Subcutaneous abdominal adipose tissue (tissue), 5 donors: ENCODE measurements around the gene COL28A1.

ENCODE experiments used
- H3K27ac ChIP-seq: one replicate; pipeline ENCODE4 v1.7.0; 2013; ENCODE audit warnings: low read depth, mild to moderate bottlenecking, inconsistent platforms, low read length, moderate library complexity
- H3K27me3 ChIP-seq, 5 donors: one replicate each; pipeline ENCODE4 v1.7.0; 2013; ENCODE audit warnings: low read length in 5 of 5, inconsistent platforms in 1 of 5; ENCODE audit not compliant: control insufficient read depth in 5 of 5, insufficient read depth in 4 of 5
- H3K36me3 ChIP-seq, 5 donors: one replicate each; pipeline ENCODE4 v1.7.0; 2013; ENCODE audit warnings: low read length in 5 of 5; ENCODE audit not compliant: control insufficient read depth in 5 of 5, insufficient read depth in 5 of 5
- H3K4me1 ChIP-seq, 5 donors: one replicate each; pipeline ENCODE4 v1.7.0; 2013; ENCODE audit warnings: low read length in 5 of 5, mild to moderate bottlenecking in 3 of 5, moderate library complexity in 1 of 5; ENCODE audit not compliant: control insufficient read depth in 5 of 5, insufficient read depth in 5 of 5
- H3K4me3 ChIP-seq, 5 donors: one replicate each; pipeline ENCODE4 v1.7.0; 2013; ENCODE audit warnings: low read length in 5 of 5, low read depth in 1 of 5
- H3K9ac ChIP-seq, 5 donors: one replicate each; pipeline ENCODE4 v1.7.0; 2013; ENCODE audit warnings: low read length in 5 of 5, mild to moderate bottlenecking in 4 of 5, moderate library complexity in 3 of 5
- H3K9me3 ChIP-seq, 5 donors: one replicate each; pipeline ENCODE4 v1.7.0; 2013; ENCODE audit warnings: low read length in 5 of 5; ENCODE audit not compliant: control insufficient read depth in 5 of 5
- donor health status: healthy.
- donor health status: healthy.
- donor health status: healthy.
- donor health status: healthy.
- donor health status: healthy.

The COL28A1 gene

DNA sequence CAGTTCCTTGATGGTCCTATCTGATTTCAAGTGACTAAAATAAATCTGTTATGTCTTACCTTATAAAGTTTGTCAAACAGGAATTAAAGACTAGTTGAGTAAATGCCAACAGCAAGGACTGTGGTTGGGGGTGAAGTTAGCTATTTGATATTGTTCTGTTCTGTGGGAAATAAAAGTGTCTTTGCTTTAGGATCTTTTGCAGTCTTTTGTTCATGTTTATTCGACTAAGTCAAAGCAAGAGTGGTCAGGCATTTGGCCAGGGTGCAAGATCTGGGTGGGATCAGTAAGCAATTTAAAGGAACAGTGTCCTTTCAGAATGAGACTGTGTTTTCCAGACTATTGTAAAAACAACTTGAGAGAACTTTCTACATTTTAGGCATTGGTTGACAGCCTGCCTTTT is at the start of gene COL28A1:
Gene COL28A1 (minus strand): TSS at position 183 of the 400 bp plus-strand sequence. CDS start 2,998 bp downstream, outside the sequence.
- Histone ChIP-seq H3K27ac (no peak within 1 kb of the TSS), H3K9me3 (no peaks in the 10 kb centered on the region), H3K9ac (no peak within 1 kb of the TSS), H3K4me3 (no peak within 1 kb of the TSS), H3K4me1 (no peaks in the 10 kb centered on the region), H3K36me3 (no peaks in the 10 kb centered on the region), H3K27me3 (no peaks in the 10 kb centered on the region)

DNA sequence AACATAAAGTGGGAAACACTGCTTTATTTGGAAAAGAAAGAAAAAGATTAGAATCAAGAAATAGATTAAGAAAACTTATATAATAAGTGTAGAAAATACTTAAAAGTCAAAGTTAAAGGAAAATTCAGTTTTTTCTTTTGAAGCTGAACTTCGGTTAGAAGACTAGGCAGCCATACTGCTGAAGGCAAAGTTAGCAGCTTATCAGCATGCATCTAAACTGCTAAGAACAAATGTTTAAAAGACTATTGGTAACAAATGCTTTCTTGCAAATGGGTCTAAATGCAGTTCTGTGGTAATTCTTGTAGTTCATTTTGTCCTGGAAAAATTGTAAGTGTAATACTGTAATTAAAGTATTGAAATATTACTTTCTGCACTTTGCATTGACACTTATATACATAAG is 49.0 kb upstream of the COL28A1 start:
- H3K9me3 ChIP-seq = no peaks in the 10 kb centered on the region
- H3K27ac ChIP-seq = no peak overlapping the region
- H3K4me3 ChIP-seq = no peak overlapping the region
- no peaks in the 10 kb centered on the region for H3K27me3 ChIP-seq
- H3K36me3 ChIP-seq = peaks cover 0 to 10% (median 1%) of the 10 kb centered on the region in 5 donors
- H3K4me1 ChIP-seq = no peaks in the 10 kb centered on the region
- H3K9ac ChIP-seq = no peak overlapping the region

DNA sequence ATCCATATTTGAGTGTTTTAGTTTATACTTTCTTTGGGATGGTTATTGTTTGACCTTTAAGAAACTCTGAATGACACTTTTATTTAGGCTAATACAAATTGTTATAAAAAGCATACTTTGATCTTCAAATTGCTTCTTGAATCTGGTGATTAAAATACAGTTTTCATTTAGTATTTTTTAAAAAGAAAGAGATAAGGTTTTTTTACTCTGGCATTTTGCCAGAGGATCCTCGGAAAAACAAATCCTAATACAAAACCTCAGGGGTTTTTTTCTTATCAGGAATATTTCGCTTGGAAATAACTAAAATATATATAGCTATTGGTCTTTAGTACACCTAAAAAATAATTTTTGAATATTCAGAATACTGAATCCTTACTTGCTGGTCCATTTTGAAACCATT is 48.1 kb upstream of the COL28A1 start:
- H3K27ac ChIP-seq = no peak overlapping the region
- peaks cover 0 to 4% (median 0%) of the 10 kb centered on the region in 5 donors for H3K36me3 ChIP-seq

DNA sequence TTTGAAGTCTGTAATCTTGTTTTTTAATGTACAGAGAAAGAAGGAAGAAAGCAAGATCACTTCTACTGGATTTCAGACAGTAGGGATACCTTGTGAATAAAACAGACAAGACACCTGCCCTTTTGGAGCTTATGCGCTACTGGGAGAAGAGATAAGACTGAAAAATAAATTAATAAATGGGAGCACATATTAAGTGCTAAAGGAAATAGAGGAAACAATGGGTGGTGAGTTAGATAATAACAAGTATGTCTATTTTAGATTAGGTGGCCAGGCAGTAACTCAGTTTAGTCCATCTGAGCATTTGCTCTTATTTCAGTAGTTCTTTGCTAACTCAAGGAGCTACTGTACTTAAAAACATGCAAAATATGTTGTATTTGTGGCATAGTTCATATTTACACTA is 46.9 kb upstream of the COL28A1 start:
- H3K36me3 ChIP-seq = peaks cover 0 to 4% (median 0%) of the 10 kb centered on the region in 5 donors
- H3K4me1 ChIP-seq = no peaks in the 10 kb centered on the region
- H3K27me3 ChIP-seq = no peaks in the 10 kb centered on the region
- H3K4me3 ChIP-seq = no peak overlapping the region
- no peak overlapping the region for H3K27ac ChIP-seq
- peak overlapping the region in 1 of 5 donors; percentile 30 for H3K9ac ChIP-seq
- H3K9me3 ChIP-seq = no peaks in the 10 kb centered on the region

More for the DNA sequence above, 48.1 kb upstream of the COL28A1 start:
- H3K4me3 ChIP-seq = no peak overlapping the region
- H3K27me3 ChIP-seq = no peaks in the 10 kb centered on the region
- no peaks in the 10 kb centered on the region for H3K9me3 ChIP-seq
- no peak overlapping the region for H3K9ac ChIP-seq
- H3K4me1 ChIP-seq = no peaks in the 10 kb centered on the region

DNA sequence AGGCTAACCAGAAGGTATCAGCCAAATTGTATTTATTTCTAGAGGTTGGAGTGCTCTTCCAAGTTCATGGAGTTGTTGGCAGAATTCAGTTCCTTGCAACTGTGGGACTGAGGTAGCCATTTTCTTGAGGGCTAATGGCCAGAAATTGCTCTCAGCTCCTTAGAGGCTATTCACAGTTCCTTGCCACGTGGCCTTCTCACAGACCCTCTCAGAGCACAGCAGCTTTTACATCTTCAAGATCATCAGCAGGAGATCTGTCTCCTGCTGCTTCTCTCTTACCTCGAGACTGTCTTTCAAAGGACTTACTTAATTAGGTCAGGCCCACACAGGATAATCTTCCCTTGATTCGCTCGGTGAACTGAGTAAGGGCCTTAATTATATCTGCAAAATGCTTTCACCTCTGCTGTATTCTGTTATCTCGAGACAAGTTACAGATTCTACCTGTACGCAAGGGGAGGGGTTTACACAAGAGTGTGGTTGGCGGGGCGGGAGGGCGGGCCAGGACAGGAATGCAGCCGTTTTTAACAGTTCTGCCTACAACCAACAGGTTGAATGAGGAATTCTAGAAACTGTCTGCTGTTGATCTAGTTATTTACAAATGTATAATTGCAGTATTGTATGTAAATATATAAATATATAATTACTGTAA is 46.0 kb upstream of the COL28A1 start:
- Histone ChIP-seq H3K27ac (no peak overlapping the region), H3K27me3 (no peaks in the 10 kb centered on the region), H3K4me1 (no peaks in the 10 kb centered on the region)

DNA sequence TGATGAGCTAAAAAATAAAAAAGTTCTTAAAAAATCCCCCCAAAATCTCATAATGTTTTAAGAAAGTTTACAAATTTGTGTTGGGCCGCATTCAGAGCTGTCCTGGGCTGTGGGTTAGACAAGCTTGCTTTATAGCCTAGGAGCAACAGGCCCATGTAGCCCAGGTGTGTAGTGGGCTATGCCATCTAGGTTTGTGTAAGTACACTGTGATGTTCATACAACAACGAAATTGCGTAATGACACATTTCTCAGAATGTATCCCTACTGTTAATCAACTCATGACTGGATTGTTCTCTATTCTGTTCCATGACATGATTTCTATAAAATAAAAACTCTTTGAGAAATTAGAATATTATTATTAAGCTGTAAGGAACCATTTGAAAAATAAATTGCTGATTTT is 44.0 kb upstream of the COL28A1 start:
- Histone ChIP-seq H3K4me3 (no peak overlapping the region), H3K36me3 (peaks cover 0 to 4% (median 0%) of the 10 kb centered on the region in 5 donors)

More for the DNA sequence above, 46.0 kb upstream of the COL28A1 start:
- H3K36me3 ChIP-seq = peaks cover 0 to 4% (median 0%) of the 10 kb centered on the region in 5 donors
- H3K9ac ChIP-seq = no peak overlapping the region
- no peak overlapping the region for H3K4me3 ChIP-seq
- no peaks in the 10 kb centered on the region for H3K9me3 ChIP-seq

DNA sequence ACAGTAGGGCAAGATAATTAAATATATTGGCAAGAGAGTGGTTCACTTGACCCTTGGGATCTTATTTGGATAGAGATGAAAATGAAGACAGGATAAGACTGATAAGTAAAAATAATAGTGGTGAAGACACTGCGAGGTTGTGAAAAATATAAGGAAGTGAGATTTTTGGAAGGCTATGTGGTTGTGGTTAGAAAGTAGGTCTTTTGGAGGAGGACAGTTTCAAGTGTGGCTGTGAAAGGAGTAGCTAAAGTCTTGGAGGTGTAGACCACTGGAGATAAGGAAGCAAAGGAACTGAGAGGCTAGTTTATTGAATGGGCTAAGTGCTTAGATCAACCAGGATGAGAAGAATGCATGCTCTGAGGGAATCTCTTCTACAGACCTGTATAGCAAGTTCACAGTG is 42.2 kb upstream of the COL28A1 start:
- no peak overlapping the region for H3K9ac ChIP-seq
- no peaks in the 10 kb centered on the region for H3K27me3 ChIP-seq
- H3K4me3 ChIP-seq = no peak overlapping the region
- no peak overlapping the region for H3K27ac ChIP-seq
- no peaks in the 10 kb centered on the region for H3K4me1 ChIP-seq
- H3K36me3 ChIP-seq = peaks cover 0 to 13% (median 2%) of the 10 kb centered on the region in 5 donors
- no peaks in the 10 kb centered on the region for H3K9me3 ChIP-seq

More for the DNA sequence above, 44.0 kb upstream of the COL28A1 start:
- no peak overlapping the region for H3K27ac ChIP-seq
- no peaks in the 10 kb centered on the region for H3K27me3 ChIP-seq
- H3K9me3 ChIP-seq = no peaks in the 10 kb centered on the region
- no peak overlapping the region for H3K9ac ChIP-seq
- no peaks in the 10 kb centered on the region for H3K4me1 ChIP-seq

DNA sequence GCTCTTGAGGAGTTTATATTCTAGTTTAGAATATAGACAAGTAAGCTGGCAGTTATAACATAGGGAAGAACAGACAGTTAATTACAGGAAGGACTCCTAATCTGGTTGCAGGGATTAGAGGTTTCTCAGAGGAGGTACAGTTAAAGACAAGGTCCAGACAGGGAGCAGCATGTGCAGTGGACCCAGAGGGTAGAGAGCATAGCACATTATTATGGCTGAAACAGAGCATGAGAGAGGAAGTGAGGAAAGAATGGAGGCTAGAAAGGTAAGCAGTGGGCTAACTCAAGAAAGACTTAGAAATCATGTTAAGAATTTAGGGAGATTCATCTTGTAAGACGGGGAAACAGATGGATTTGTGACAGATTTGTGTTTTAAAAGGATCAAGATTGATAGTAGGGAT is 40.7 kb upstream of the COL28A1 start:
- no peaks in the 10 kb centered on the region for H3K27me3 ChIP-seq
- no peaks in the 10 kb centered on the region for H3K4me1 ChIP-seq
- H3K9ac ChIP-seq = no peak overlapping the region
- H3K9me3 ChIP-seq = no peaks in the 10 kb centered on the region
- H3K4me3 ChIP-seq = no peak overlapping the region
- no peak overlapping the region for H3K27ac ChIP-seq
- H3K36me3 ChIP-seq = peaks cover 0 to 17% (median 2%) of the 10 kb centered on the region in 5 donors

DNA sequence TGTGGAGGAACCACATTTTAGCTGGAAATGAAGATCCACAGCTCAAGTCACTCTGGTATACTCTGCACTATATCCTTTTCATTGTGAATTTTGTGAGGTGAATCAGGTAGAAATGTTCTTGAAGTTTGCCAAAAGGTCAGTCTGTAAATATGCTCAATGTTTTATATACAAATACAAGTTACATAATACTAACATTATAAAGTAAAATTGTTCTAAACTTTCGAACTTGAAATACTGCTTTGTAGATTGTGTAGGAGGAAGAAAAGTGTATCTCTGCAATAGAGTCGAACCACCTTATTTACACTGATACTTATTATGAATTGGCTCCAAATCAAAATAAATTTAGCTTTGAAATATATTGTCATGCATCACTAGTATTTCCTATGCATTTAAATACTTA is 38.0 kb upstream of the COL28A1 start:
- H3K9ac ChIP-seq = no peak overlapping the region
- H3K27me3 ChIP-seq = no peaks in the 10 kb centered on the region
- no peak overlapping the region for H3K27ac ChIP-seq
- H3K36me3 ChIP-seq = peaks cover 0 to 17% (median 2%) of the 10 kb centered on the region in 5 donors
- H3K4me1 ChIP-seq = peaks cover 0 to 13% (median 10%) of the 10 kb centered on the region in 5 donors
- H3K9me3 ChIP-seq = no peaks in the 10 kb centered on the region
- no peak overlapping the region for H3K4me3 ChIP-seq

DNA sequence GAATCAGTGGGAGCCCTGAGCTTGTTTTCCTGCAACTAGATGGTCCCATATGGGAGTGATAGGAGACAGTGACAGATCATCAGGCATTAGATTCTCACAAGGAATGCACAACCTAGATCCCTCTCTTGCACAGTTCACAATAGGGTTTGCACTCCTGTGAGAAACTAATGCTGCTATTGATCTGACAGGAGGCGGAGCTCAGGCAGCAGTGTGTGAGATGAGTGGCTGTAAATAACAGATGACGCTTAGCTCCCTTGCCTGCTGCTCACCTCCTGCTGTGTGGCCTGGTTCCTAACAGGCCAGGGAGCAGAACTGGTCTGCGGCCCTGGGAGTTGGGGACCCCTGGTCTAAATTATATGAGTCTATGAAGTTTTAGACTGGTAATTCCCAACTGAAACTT is 34.9 kb upstream of the COL28A1 start:
- Histone ChIP-seq H3K27ac (no peak overlapping the region), H3K9ac (no peak overlapping the region), H3K9me3 (no peaks in the 10 kb centered on the region), H3K4me1 (peaks cover 2 to 34% (median 24%) of the 10 kb centered on the region in 5 donors), H3K27me3 (no peaks in the 10 kb centered on the region), H3K4me3 (no peak overlapping the region), H3K36me3 (peaks cover 0 to 17% (median 2%) of the 10 kb centered on the region in 5 donors)
